GM12892 (cell line): Measurements from ENCODE around the gene GMPR2.
"Not testable (repeated sequence)": the region's sequence is repeated elsewhere in the genome, so short reads cannot be mapped to it uniquely, and the experiment has no call there.

Experiments
- POLR2A ChIP-seq: IDR thresholded peaks from 2 replicates; pipeline ENCODE4 v1.6.1; 2011; ENCODE audit warnings: low read depth, low read length, control low read depth
- POLR2AphosphoS5 ChIP-seq: IDR thresholded peaks from 2 replicates; pipeline ENCODE4 v1.6.1; 2011; ENCODE audit warnings: low read depth, low read length, control low read depth
- TAF1 ChIP-seq: IDR thresholded peaks from 2 replicates; pipeline ENCODE4 v1.6.1; 2011; ENCODE audit warnings: low read depth, mild to moderate bottlenecking, control low read depth, low read length, borderline replicate concordance

- TF ChIP-seq POLR2AphosphoS5, POLR2A, TAF1: not testable (repeated sequence)
Measured at GRCh38 chr14:24216876-24217275, 15.9 kb upstream of the GMPR2 start.
